Measurements from ENCODE around the gene VTI1A.

GRCh38 chr10:112558476-112559142 lies 111.6 kb downstream of the VTI1A start:
- TF ChIP-seq POLR2AphosphoS5 (IDR thresholded peaks at IDR 0.05) (no peak), POLR2A (IDR thresholded peaks at IDR 0.05) (no peak), CTCF (IDR thresholded peaks at IDR 0.05) (no peak), EP300 (IDR thresholded peaks at IDR 0.05) (no peak)

Measured in sigmoid colon (tissue), 4 donors.